Activated CD4-positive, alpha-beta T cell treated with anti-CD3 and anti-CD28 coated beads, Interleukin-2, Interleukin-4, amounts not matched to agents 100 ng/mL and 50 ng/mL, durations not matched to agents 16 hours and 8 hours (primary cell): ENCODE results near the gene RBMX.
"Not testable (repeated sequence)": the region's sequence is repeated elsewhere in the genome, so short reads cannot be mapped to it uniquely, and the experiment has no call there.

ENCODE experiments used
- DNase-seq: peaks from one replicate; pipeline ENCODE4 v3.0.0-alpha.2; 2020; ENCODE audit warnings: low spot score

The RBMX gene

GRCh38 chrX:136878423-136878822 is 2.1 kb downstream of the RBMX start:
- DNase-seq, result no peak

- not testable (repeated sequence) for DNase-seq
Observed at GRCh38 chrX:136874114-136874513, 6.4 kb downstream of the RBMX start.

GRCh38 chrX:136873210-136873609 is 7.3 kb downstream of the RBMX start:
- DNase-seq, result not testable (repeated sequence)

DNA sequence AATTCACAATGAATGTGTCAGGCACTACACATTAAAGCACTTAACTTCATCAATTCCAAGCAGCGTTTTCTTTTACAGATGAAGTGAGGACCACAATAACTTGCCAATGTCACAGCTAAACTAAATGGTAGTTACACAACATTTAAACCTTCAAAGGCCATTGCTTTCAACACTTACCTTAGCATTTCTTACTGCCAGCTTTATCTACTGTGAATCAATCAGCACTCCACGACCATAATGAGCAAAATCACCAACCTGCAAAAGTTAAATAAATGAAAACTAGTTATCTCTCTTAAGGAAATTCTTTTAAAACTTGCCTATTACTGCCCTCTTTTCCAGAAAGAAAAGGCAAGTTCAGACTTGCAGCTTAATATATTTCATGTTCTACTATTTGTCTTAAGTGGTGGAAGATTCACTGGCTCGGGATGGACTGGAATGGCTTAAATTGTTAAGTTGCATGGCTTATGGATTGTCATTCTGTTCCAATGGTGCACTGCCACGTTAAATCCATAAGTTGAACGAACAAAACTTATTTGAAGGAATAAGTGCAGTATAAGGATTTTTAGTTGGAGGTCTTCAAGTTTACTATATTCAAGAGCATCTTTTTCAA is 8.3 kb downstream of the RBMX start:
- no peak for DNase-seq

DNA sequence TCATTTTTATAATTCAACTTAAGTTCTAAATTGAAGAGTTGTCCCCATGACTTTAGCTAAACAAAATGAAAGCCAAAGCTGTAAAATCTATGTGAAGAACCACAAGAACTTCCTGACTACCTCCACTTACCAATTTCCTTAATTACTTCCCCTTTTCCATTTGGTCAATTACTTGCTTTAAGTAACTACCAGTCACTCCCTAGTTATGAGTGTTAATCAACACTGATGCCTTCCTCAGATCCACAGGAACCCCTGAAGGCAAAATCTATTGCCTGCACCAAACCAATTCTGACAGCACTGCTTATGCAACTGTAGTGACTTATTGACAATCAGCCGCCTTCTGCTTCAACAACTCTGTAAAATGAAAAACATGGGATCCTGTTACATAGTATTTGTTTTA is 10.5 kb downstream of the RBMX start:
- DNase-seq, result no peak

DNA sequence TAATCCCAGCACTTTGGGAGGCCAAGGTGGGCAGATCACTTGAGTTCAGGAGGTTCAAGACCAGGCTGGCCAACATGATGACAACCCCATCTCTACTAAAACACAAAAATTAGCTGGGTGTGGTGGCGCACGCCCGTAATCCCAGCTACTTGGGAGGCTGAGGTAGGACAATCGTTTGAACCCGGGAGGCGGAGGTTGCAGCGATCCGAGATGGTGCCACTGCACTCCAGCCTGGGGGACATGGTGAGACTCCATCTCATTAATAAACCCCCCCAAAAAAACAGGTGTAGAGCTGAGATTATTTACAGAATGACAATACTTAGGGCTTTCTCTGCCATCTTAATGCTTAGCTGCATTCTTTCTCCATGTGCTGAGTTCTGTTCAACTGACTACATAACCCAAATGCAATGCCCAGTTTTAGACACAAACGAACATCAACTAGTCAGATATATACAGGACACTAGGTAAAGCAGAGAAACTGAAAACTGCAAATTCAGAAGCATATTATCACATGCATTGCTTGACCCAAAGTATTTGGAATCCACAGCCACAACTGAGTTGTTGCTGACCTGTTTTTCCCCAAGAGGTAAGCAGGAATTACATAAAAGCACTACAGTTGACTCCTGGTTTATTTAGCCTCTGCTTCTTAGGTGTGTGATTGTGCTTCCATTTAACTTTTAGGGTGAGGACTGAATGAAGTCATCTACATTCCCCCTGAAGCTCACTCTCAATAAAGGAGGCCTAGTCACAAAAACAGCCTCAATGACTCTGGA is 12.1 kb downstream of the RBMX start:
- DNase-seq, result no peak

DNA sequence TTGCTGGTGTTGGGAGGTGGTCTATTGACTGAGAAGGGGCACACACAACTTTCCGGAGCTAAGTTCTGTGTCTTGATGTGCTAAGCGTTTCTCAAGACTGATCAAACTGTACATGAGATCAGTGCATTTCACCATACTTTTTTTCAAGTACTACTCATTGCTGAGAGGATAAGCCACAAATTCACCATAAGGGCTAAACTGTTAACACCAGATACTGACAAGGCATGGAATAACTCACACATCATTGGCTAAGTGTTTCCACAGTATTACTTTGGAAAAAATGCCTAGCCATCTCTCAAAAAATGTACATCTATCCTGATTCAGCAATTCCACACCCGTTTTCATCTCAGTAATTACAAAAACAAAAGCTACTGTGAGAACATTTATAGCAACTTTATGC is 13.0 kb downstream of the RBMX start:
- DNase-seq, result peak; percentile 17

DNA sequence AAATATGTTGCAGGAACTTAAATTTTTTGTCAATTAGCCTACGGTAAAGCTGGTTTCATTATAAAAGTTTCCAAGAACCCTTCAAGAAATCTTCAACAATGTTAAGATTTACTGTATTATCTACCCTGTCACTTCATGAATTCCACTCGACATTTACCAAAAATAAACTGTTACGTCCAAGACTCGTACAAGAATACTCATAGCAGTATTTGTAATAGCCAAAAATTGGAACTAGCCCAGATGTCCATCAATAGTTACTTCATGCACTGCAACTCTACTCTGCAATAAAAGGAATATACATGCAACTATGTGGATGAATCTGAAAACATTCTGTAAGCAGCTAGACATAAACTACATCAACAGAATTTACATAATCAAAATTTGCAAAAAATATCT is 13.4 kb downstream of the RBMX start:
- no peak for DNase-seq

DNA sequence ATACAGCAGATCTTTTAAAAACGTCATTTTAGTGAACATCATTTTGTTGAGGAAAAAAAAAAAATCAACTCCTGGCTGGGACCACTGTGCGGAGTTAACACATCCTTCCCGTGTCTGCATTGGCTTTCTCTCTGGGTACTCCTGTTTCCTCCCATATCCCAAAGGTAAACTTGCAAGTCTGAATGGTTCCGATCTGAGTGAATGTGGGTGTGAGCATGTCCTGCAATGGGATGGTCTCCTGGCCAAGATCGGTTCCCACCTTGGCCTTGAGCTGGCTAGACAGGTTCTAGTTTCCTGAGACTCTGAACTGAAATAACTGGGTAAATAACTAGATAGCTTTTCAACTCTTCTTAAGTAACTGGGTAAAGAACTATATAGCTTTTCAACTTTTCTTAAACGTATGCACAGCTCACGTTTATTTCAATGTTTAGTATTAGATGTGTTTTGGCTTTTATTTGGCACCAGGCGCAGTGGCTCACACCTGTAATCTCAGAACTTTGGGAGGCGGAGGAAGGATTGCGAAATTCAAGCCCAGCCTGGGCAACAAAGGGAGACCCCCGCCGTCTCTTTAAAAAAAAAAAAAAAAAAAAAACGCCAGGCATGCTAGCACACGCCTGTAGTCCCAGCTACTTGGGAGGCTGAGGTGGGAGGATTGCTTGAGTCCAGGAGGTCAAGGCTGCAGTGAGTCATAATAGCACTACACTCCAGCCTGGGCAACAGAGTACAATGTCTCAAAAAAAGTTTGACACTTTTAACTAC is 14.0 kb downstream of the RBMX start:
- no peak for DNase-seq

- peak; percentile 46 for DNase-seq
Observed at GRCh38 chrX:136865270-136866158, 15.0 kb downstream of the RBMX start.

DNA sequence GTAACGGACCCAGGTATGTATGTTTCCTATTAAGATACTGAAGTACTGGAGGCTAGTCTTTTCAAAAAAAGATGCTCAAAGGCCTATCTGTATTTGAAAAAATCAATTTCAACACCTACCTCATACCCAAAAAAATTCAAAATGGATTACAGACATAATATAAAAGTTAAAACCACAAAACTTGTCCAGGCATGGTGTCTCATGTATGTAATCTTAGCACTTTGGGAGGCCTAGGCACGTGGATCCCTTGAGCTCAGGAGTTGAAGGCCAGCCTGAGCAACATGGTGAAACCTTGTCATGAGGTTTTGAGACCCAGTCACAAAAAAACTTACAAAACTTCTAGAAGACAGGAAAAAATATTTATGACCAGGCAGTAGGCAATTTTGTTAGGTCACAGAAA is 16.7 kb downstream of the RBMX start:
- no peak for DNase-seq

DNA sequence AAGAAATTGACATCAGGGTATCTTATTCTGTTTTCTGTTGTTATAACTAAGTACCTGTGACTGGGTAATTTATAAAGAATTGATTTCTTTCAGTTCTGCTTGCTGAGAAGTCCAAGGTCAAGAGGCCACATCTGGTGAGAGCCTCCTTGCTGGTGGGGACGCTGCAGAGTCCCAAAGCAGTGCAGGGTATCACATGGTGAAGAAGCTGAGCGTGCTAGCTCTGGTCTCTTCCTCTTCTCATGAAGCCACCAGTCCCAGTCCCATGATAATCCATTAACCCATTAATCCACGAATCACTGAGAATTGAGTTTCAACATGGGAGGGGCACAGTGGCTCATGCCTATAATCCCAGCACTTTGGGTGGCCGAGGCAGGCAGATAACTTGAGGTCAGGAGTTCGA is 18.0 kb downstream of the RBMX start:
- no peak for DNase-seq

- DNase-seq, result no peak
Observed at GRCh38 chrX:136861877-136862276, 18.6 kb downstream of the RBMX start.

- DNase-seq, result no peak
Observed at GRCh38 chrX:136858007-136858756, 22.3 kb downstream of the RBMX start.

GRCh38 chrX:136856551-136856950 is 24.0 kb downstream of the RBMX start:
- DNase-seq, result no peak

GRCh38 chrX:136856050-136856449 is 24.5 kb downstream of the RBMX start:
- no peak for DNase-seq

DNA sequence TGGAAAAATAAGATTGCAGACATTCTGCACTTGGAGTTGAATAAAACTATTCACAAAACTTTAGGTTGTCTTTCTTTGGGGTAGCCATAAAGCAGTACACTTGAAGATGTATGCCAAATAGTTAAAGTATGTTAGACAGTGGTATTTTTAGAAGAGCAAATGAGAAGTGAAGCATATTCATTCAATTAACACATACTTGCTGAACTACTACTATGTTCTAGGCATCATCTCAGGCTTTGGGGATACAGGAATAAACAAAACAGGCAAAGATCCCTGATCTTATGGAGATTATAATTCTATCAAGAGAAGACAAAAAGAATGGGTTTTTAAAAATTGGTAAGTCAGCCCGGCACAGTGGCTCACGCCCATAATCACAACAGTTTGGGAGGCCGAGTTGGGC is 29.0 kb downstream of the RBMX start:
- DNase-seq, result no peak

DNA sequence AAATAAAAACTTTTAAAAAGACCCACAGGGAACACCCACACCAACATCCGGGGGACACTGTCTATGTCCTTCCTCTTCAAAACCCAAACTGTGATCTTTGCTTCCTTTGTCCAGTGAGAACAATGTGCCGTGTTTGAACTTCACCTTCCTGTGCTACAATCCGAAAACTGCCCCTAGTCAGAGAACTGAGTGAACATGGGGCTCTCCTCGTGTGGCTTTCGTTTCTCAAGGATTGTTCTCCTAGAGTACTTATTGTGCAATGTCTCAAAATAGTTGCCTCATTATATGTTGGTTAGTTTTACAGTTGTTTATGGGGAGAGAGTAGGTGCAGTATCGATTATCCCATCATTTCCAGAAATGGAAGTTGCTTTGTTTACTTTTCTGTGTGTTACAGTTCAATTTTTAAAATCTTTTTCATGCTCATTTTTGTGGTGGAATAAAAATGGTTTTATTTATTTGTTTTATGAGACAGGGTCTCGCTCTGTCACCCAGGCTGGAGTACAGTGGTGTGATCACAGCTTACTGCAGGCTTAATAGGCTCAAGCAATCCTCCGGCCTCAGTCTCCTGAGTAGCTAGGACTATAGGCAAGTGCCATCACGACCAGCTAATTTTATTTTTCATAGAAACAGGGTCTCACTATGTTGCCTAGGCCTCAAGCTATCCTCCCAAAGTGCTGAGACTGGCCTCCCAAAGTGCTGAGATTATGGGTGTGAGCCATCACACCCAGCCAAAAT is 29.9 kb downstream of the RBMX start:
- no peak for DNase-seq

- no peak for DNase-seq
Observed at GRCh38 chrX:136849395-136849794, 31.1 kb downstream of the RBMX start.

DNA sequence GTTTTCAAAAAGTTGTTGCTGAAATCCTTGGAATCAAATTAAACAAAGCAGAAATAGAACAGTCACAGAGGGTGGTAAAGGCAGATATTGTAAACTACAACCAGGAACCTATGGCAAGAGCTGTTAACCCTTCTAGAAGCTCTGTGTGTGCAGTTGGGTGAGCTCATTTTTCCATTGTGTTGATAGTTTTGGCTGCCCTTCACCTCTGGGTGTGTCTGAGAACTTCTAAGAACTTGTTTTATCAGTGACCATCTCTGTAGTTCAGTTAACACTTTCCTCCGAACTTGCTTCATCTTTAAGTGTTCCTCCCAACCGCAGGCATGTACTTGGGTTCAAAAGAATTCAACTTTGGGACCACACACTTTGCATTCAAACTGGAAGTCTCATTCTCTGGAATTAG is 32.7 kb downstream of the RBMX start:
- DNase-seq, result peak; percentile 19

GRCh38 chrX:136839196-136839595 is 41.3 kb downstream of the RBMX start:
- DNase-seq, result no peak
